GM19468 (cell line): ENCODE results near the gene SRSF10.
"Not testable (repeated sequence)": the region's sequence is repeated elsewhere in the genome, so short reads cannot be mapped to it uniquely, and the experiment has no call there.

Source experiments
- ATAC-seq: cut with Tn5 transposase; IDR thresholded peaks from one replicate; pipeline ENCODE4 v1.9.1; 2021; ENCODE audit warnings: mild to moderate bottlenecking, moderate library complexity, moderate number of reproducible peaks; ENCODE audit not compliant: unreplicated experiment; ENCODE audit errors: extremely low read depth

Gene SRSF10

GRCh38 chr1:23999156-23999671 is 19.1 kb upstream of the SRSF10 start:
- ATAC-seq = no peak

GRCh38 chr1:23997812-23998211 is 17.7 kb upstream of the SRSF10 start:
- ATAC-seq = no peak

GRCh38 chr1:23996700-23997229 is 16.6 kb upstream of the SRSF10 start:
- ATAC-seq = no peak

GRCh38 chr1:23995431-23995837 is 15.3 kb upstream of the SRSF10 start:
- no peak for ATAC-seq

- not testable (repeated sequence) for ATAC-seq
Observed at GRCh38 chr1:23992011-23992410, 11.9 kb upstream of the SRSF10 start.

- no peak for ATAC-seq
Observed at GRCh38 chr1:23989263-23989662, 9.1 kb upstream of the SRSF10 start.

GRCh38 chr1:23987038-23987437 is 6.9 kb upstream of the SRSF10 start:
- ATAC-seq = not testable (repeated sequence)

GRCh38 chr1:23984417-23985186 is 4.5 kb upstream of the SRSF10 start:
- ATAC-seq = no peak

GRCh38 chr1:23980728-23981070 is 572 bp upstream of the SRSF10 start:
- ATAC-seq = no peak

GRCh38 chr1:23979387-23979880 is 693 bp downstream of the SRSF10 start:
- ATAC-seq = no peak

GRCh38 chr1:23978805-23979204 is 1.3 kb downstream of the SRSF10 start:
- ATAC-seq = no peak

GRCh38 chr1:23977854-23978191 is 2.3 kb downstream of the SRSF10 start:
- no peak for ATAC-seq

GRCh38 chr1:23977187-23977853 is 2.8 kb downstream of the SRSF10 start:
- no peak for ATAC-seq

- no peak for ATAC-seq
Observed at GRCh38 chr1:23967871-23968270, 12.3 kb downstream of the SRSF10 start.

- no peak for ATAC-seq
Observed at GRCh38 chr1:23966973-23967493, 13.1 kb downstream of the SRSF10 start.

GRCh38 chr1:23964790-23965740 is 15.1 kb downstream of the SRSF10 start:
- no peak for ATAC-seq

GRCh38 chr1:23964235-23964668 is 15.9 kb downstream of the SRSF10 start:
- ATAC-seq = no peak

GRCh38 chr1:23963617-23964234 is 16.4 kb downstream of the SRSF10 start:
- ATAC-seq = no peak

- ATAC-seq = no peak
Observed at GRCh38 chr1:23960291-23961020, 19.7 kb downstream of the SRSF10 start.
